Limb (tissue), 2 donors: ENCODE measurements around the gene PNPLA6.

Source experiments
- DNase-seq, 2 donors: peaks; one replicate each; pipeline ENCODE4 v3.0.0-alpha.2; 2016; ENCODE audit errors: extremely low spot score in 2 of 2

PNPLA6 gene

GRCh38 chr19:7596211-7596937, 60.9 kb downstream of the PNPLA6 start:
- peak in 1 of 2 donors; percentile 35 for DNase-seq

GRCh38 chr19:7597689-7598088, 62.2 kb downstream of the PNPLA6 start:
- DNase-seq: no peak

GRCh38 chr19:7598180-7598579, 62.7 kb downstream of the PNPLA6 start:
- no peak for DNase-seq

GRCh38 chr19:7600721-7601120, 65.2 kb downstream of the PNPLA6 start:
- DNase-seq: no peak

GRCh38 chr19:7602240-7602934, 66.9 kb downstream of the PNPLA6 start:
- peak in 1 of 2 donors; percentile 18 for DNase-seq

- no peak for DNase-seq
Measured at GRCh38 chr19:7602935-7603497, 67.5 kb downstream of the PNPLA6 start.

- no peak for DNase-seq
Measured at GRCh38 chr19:7603919-7604318, 68.4 kb downstream of the PNPLA6 start.

- DNase-seq: peak in 1 of 2 donors; percentile 32
Measured at GRCh38 chr19:7605490-7606222, 70.1 kb downstream of the PNPLA6 start.

GRCh38 chr19:7606289-7606688, 70.8 kb downstream of the PNPLA6 start:
- no peak for DNase-seq

GRCh38 chr19:7607212-7607873, 71.8 kb downstream of the PNPLA6 start:
- DNase-seq: no peak

- no peak for DNase-seq
Measured at GRCh38 chr19:7607874-7608560, 72.5 kb downstream of the PNPLA6 start.

- DNase-seq: no peak
Measured at GRCh38 chr19:7610491-7611240, 75.1 kb downstream of the PNPLA6 start.
